ENCODE data around the gene MBTPS1.

- TF ChIP-seq, protein P1, sequence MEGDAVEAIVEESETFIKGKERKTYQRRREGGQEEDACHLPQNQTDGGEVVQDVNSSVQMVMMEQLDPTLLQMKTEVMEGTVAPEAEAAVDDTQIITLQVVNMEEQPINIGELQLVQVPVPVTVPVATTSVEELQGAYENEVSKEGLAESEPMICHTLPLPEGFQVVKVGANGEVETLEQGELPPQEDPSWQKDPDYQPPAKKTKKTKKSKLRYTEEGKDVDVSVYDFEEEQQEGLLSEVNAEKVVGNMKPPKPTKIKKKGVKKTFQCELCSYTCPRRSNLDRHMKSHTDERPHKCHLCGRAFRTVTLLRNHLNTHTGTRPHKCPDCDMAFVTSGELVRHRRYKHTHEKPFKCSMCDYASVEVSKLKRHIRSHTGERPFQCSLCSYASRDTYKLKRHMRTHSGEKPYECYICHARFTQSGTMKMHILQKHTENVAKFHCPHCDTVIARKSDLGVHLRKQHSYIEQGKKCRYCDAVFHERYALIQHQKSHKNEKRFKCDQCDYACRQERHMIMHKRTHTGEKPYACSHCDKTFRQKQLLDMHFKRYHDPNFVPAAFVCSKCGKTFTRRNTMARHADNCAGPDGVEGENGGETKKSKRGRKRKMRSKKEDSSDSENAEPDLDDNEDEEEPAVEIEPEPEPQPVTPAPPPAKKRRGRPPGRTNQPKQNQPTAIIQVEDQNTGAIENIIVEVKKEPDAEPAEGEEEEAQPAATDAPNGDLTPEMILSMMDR (IDR thresholded peaks at IDR 0.05; ENCODE audit: low read depth, low read length) = no peak
- TF ChIP-seq EZH2phosphoT487 (IDR thresholded peaks at IDR 0.05; ENCODE audit: low read depth) = no peak
These were observed 64.6 kb downstream of the MBTPS1 start for GRCh38 chr16:84052071-84052622.
